Measurements from ENCODE around the gene GTF2A1.

GTF2A1 gene

DNA sequence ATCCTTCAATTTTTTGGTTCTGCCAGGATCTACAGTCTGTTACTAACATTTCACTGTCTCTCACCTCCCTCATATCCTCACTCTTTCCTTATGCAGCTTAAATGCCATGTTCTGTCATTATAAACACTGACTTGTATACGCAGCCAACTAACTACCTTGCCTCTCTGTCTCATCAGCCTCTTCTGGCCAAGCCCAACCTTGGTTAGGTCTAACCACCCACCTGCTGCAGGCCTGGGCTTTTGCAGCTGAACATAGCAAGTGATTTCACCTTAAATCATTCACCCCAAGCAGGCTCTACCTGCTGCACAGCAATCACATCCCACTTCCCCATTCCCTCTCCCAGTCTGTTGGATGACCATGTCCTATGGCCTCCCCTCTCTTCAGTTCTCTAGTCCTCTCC lies 91.5 kb downstream of the GTF2A1 start:
- no peak for DNase-seq

DNA sequence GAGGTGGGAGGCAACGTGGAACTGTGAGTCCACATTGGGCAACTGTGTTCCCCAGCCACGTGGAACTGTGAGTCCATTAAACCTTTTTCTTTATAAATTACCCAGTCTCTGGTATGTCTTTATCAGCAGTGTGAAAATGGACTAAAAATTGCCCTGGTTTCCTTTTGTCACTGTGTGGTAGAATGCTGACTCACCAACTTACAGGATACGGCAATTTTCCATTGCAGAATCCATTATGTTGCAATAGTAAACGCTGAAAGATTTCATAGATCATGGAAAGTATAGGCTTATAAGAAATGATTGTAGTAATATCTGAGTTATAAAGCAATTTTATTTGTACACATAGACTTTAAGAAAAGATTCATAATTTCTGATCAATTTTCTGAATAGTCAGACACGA lies 93.0 kb downstream of the GTF2A1 start:
- DNase-seq: peak; percentile 65 to 89 (median 87)

DNA sequence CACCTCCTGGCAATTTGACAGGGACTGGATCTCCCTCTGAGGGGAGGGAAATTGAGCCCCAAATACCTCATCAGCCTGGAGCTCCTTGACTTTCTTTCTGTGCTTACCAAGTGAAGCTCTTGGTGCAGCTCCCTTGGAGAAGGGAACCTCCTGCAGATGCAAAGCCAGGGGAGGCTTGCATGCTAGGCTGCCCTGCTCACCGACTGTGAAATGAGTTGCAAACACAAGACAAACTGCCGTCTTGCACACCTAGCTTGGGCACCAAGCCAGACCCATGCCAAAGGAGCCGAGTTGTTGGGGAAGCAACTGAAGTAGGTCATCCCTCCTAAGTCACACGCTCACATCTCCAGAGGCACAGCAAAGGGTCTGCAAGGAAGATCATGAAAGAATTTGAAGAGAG lies 95.2 kb downstream of the GTF2A1 start:
- DNase-seq: no peak

All from suppressor macrophage treated with lipopolysaccharide for 1 hour (primary cell).